OCI-LY7 (cell line): Measurements from ENCODE around the gene USP34. TPM values are rescaled to one million over a fixed set of nuclear protein-coding genes. Genes with fewer than 3 reads are reported as not detected.
A peak's percentile ranks its signal among the peaks of the same experiment; 100 is the strongest.

ENCODE experiments used
- BruUV-seq: library from RNA; stranded (reverse); fragments of 400-500 nt; replicated peaks from 2 replicates; lab custom pipeline; 2021; lab: Mats Ljungman, UMichigan
- CTCF ChIA-PET: fragments of 300-600 bp; sonication (Branson Sonifier 250); formaldehyde crosslinking; loops from one replicate; lab custom pipeline; 2022; ENCODE audit warnings: antibody characterized with exemption; ENCODE audit not compliant: unreplicated experiment; lab: Charles Lee
- POLR2A ChIA-PET: fragments of 300-600 bp; sonication (Branson Sonifier 250); formaldehyde crosslinking; loops from one replicate; lab custom pipeline; 2022; ENCODE audit warnings: antibody characterized with exemption; lab: Charles Lee
- DNase-seq: peaks from one replicate; pipeline ENCODE4 v3.0.0-alpha.2; 2015; ENCODE audit warnings: low spot score
- H2AFZ ChIP-seq: fragments of 200-600 bp; sonication (generic), shearing (Covaris generic); 2 replicates; pipeline ENCODE4 v1.6.1; 2014; ENCODE audit warnings: mild to moderate bottlenecking, antibody characterized with exemption, low read length, moderate library complexity
- H3K27ac ChIP-seq: fragments of 200-600 bp; sonication (generic); 2 replicates; pipeline ENCODE4 v1.5.1; 2014; ENCODE audit warnings: mixed run types, low read depth, mild to moderate bottlenecking, moderate library complexity, low read length, inconsistent platforms; ENCODE audit not compliant: poor library complexity, severe bottlenecking
- H3K36me3 ChIP-seq: fragments of 200-600 bp; sonication (generic); 2 replicates; pipeline ENCODE4 v1.6.1; 2014; ENCODE audit warnings: mild to moderate bottlenecking, antibody characterized with exemption, low read length, moderate library complexity, mixed read lengths; ENCODE audit not compliant: insufficient read depth
- H3K4me1 ChIP-seq: fragments of 200-600 bp; sonication (generic); 2 replicates; pipeline ENCODE4 v1.5.1; 2014; ENCODE audit warnings: mild to moderate bottlenecking, low read length; ENCODE audit not compliant: insufficient read depth, poor library complexity, severe bottlenecking
- H3K4me2 ChIP-seq: fragments of 200-600 bp; sonication (generic); 2 replicates; pipeline ENCODE4 v1.6.1; 2014; ENCODE audit warnings: mild to moderate bottlenecking, low read length
- H3K4me3 ChIP-seq: fragments of 200-600 bp; sonication (generic); 2 replicates; pipeline ENCODE4 v1.5.1; 2014; ENCODE audit warnings: mild to moderate bottlenecking, low read depth, low read length; ENCODE audit not compliant: poor library complexity, severe bottlenecking
- H3K79me2 ChIP-seq: fragments of 200-600 bp; sonication (generic); 2 replicates; pipeline ENCODE4 v1.6.1; 2016; ENCODE audit warnings: low read depth, mild to moderate bottlenecking, low read length, moderate library complexity, mixed read lengths; ENCODE audit not compliant: insufficient read depth
- H3K9me2 ChIP-seq: fragments of 200-600 bp; sonication (generic); 2 replicates; pipeline ENCODE4 v1.6.1; 2016; ENCODE audit warnings: mild to moderate bottlenecking, low read length, mixed read lengths; ENCODE audit not compliant: insufficient read depth
- H3K9me3 ChIP-seq: fragments of 200-600 bp; sonication (generic); 2 replicates; pipeline ENCODE4 v1.6.1; 2014; ENCODE audit warnings: mild to moderate bottlenecking, mixed run types, low read length, mixed read lengths
- H4K20me1 ChIP-seq: fragments of 200-600 bp; sonication (generic); 2 replicates; pipeline ENCODE4 v1.6.1; 2014; ENCODE audit warnings: mild to moderate bottlenecking, antibody characterized with exemption, low read length, moderate library complexity, mixed read lengths; ENCODE audit not compliant: insufficient read depth
- CTCF ChIP-seq: fragments of 200-600 bp; sonication (generic); conservative IDR thresholded peaks from 2 replicates; pipeline ENCODE4 v1.5.1; 2014; ENCODE audit warnings: mild to moderate bottlenecking, antibody characterized with exemption, low read length, moderate library complexity, mixed read lengths
- EZH2phosphoT487 ChIP-seq: fragments of 200-600 bp; sonication (generic); IDR thresholded peaks from 2 replicates; pipeline ENCODE4 v1.6.1; 2018; ENCODE audit warnings: low read depth, borderline replicate concordance, mild to moderate bottlenecking, mixed run types, antibody characterized with exemption, low read length, moderate library complexity, mixed read lengths
- intact Hi-C: fragments of 100-400 bp; cut with micrococcal nuclease; formaldehyde crosslinking; loops from one replicate; pipeline ENCODE4 v1.10.0; 2022; ENCODE audit not compliant: unreplicated experiment
- total RNA-seq, 2 experiments: library from RNA; depleted of rRNA in 1 of 2; stranded (reverse); fragments of >200 nt in 1 of 2; shearing (Covaris generic) in 1 of 2; gene quantifications; 2 replicates each; pipeline ENCODE4 v1.2.3, GENCODE V29; 2014 to 2022

USP34 gene
- total RNA-seq, 2 experiments from 2014 or later: 192 to 344 TPM

GRCh38 chr2:61504949-61505348, 34.1 kb upstream of the USP34 start:
- no peaks in the 10 kb centered on the region for H3K9me3 ChIP-seq
- DNase-seq: no peak
- H3K4me3 ChIP-seq: no peak overlapping the region
- POLR2A ChIA-PET: no interaction called here
- CTCF ChIA-PET: no interaction called here
- H3K79me2 ChIP-seq: peaks cover 93% of the 10 kb centered on the region
- no peak overlapping the region for H2AFZ ChIP-seq
- intact Hi-C loops: no loop called here
- H3K4me2 ChIP-seq: no peak overlapping the region
- H3K9me2 ChIP-seq: no peaks in the 10 kb centered on the region
- BruUV-seq: no TSS peak
- H3K4me1 ChIP-seq: peaks cover 3% of the 10 kb centered on the region
- TF ChIP-seq CTCF: no peak
- no peak for TF ChIP-seq EZH2phosphoT487
- no peak overlapping the region for H3K27ac ChIP-seq
- peaks cover 97% of the 10 kb centered on the region for H3K36me3 ChIP-seq
- H4K20me1 ChIP-seq: peaks cover 5% of the 10 kb centered on the region

- H2AFZ ChIP-seq: no peak overlapping the region
- H3K9me2 ChIP-seq: no peaks in the 10 kb centered on the region
- intact Hi-C loops: no loop called here
- TF ChIP-seq CTCF (no peak), EZH2phosphoT487 (no peak)
- no peaks in the 10 kb centered on the region for H3K9me3 ChIP-seq
- peaks cover 97% of the 10 kb centered on the region for H3K36me3 ChIP-seq
- peak overlapping the region; percentile 33 for H3K4me2 ChIP-seq
- DNase-seq: peak; percentile 22
- POLR2A ChIA-PET: no interaction called here
- H3K79me2 ChIP-seq: peaks cover 87% of the 10 kb centered on the region
- H4K20me1 ChIP-seq: peaks cover 12% of the 10 kb centered on the region; the same call in 1 of the 2 replicates
- H3K27ac ChIP-seq: peak overlapping the region; percentile 52
- CTCF ChIA-PET: no interaction called here
- no TSS peak for BruUV-seq
- H3K4me1 ChIP-seq: peaks cover 31% of the 10 kb centered on the region
- no peak overlapping the region for H3K4me3 ChIP-seq
These were observed 28.2 kb upstream of the USP34 start for GRCh38 chr2:61499060-61499459.

- peak overlapping the region; percentile 2 for H3K4me3 ChIP-seq
- H3K4me1 ChIP-seq: peaks cover 26% of the 10 kb centered on the region
- peaks cover 12% of the 10 kb centered on the region; the same call in 1 of the 2 replicates for H4K20me1 ChIP-seq
- peaks cover 67% of the 10 kb centered on the region; the same call in 1 of the 2 replicates for H3K79me2 ChIP-seq
- no TSS peak for BruUV-seq
- CTCF ChIA-PET: no interaction called here
- H3K36me3 ChIP-seq: peaks cover 100% of the 10 kb centered on the region
- H3K4me2 ChIP-seq: peak overlapping the region; percentile 37
- peak overlapping the region; percentile 63 for H3K27ac ChIP-seq
- no peak for TF ChIP-seq CTCF
- TF ChIP-seq EZH2phosphoT487: no peak
- no peaks in the 10 kb centered on the region for H3K9me2 ChIP-seq
- POLR2A ChIA-PET: interaction anchor here (0.9 to 1.4 kb wide), 2 partner anchors 12 to 41 kb away, joined by 3 to 5 read pairs; no protein-coding TSS in a partner anchor
- no peaks in the 10 kb centered on the region for H3K9me3 ChIP-seq
- no peak overlapping the region for H2AFZ ChIP-seq
- peak; percentile 63 for DNase-seq
- intact Hi-C loops: no loop called here
These were observed 22.6 kb upstream of the USP34 start for GRCh38 chr2:61493523-61493942.
